Osteoblast (primary cell): ENCODE data around the gene ATRNL1. TPM values are rescaled to one million over a fixed set of nuclear protein-coding genes. Genes with fewer than 3 reads are reported as not detected.

Source experiments
- DNase-seq: peaks from one replicate; pipeline ENCODE4 v3.0.0; 2011; ENCODE audit warnings: low spot score, mixed read lengths; ENCODE audit not compliant: insufficient read length; ENCODE audit errors: missing footprints
- H2AFZ ChIP-seq: 2 replicates; pipeline ENCODE4 v1.6.0; 2011; ENCODE audit warnings: mild to moderate bottlenecking, low read length
- H3K27ac ChIP-seq: 2 replicates; pipeline ENCODE4 v1.5.1; 2011; ENCODE audit warnings: mild to moderate bottlenecking, low read depth, low read length, moderate library complexity
- H3K27me3 ChIP-seq: 2 replicates; pipeline ENCODE4 v1.6.0; 2012; ENCODE audit warnings: mild to moderate bottlenecking, control low read depth, inconsistent platforms, low read length, moderate library complexity; ENCODE audit not compliant: insufficient read depth
- H3K36me3 ChIP-seq: 2 replicates; pipeline ENCODE4 v1.5.1; 2011; ENCODE audit warnings: mild to moderate bottlenecking, low read length, control low read depth, moderate library complexity; ENCODE audit not compliant: insufficient read depth
- H3K4me1 ChIP-seq: 2 replicates; pipeline ENCODE4 v1.5.1; 2011; ENCODE audit warnings: mild to moderate bottlenecking, low read length, control low read depth, moderate library complexity; ENCODE audit not compliant: insufficient read depth
- H3K4me2 ChIP-seq: 2 replicates; pipeline ENCODE4 v1.6.0; 2011; ENCODE audit warnings: mild to moderate bottlenecking, low read length; ENCODE audit not compliant: insufficient read depth
- H3K4me3 ChIP-seq: fragments of 200-600 bp; sonication (generic); 3 replicates; pipeline ENCODE4 v1.5.1; 2012; ENCODE audit warnings: mild to moderate bottlenecking, low read length, inconsistent platforms; ENCODE audit not compliant: insufficient read depth
- H3K79me2 ChIP-seq: 2 replicates; pipeline ENCODE4 v1.6.0; 2012; ENCODE audit warnings: mild to moderate bottlenecking, low read length, control low read depth, inconsistent platforms; ENCODE audit not compliant: insufficient read depth
- H3K9me3 ChIP-seq: 2 replicates; pipeline ENCODE4 v1.5.1; 2011; ENCODE audit warnings: low read depth, low read length, control low read depth
- H4K20me1 ChIP-seq: 2 replicates; pipeline ENCODE4 v1.6.0; 2012; ENCODE audit warnings: mild to moderate bottlenecking, low read length, control low read depth; ENCODE audit not compliant: insufficient read depth
- CTCF ChIP-seq: IDR thresholded peaks from 2 replicates; pipeline ENCODE4 v1.5.1; 2011; ENCODE audit warnings: mild to moderate bottlenecking, low read depth, low read length, moderate library complexity; ENCODE audit errors: extremely low read depth
- total RNA-seq: library from RNA; depleted of rRNA; stranded (reverse); fragments of >200 nt; gene quantifications from 2 replicates; pipeline ENCODE4 v1.2.3, GENCODE V29; 2012

ATRNL1 gene
- total RNA-seq, 1 donor = 1.4 TPM

GRCh38 chr10:115867305-115867704 is 774.1 kb downstream of the ATRNL1 start:
- H3K27ac ChIP-seq = no peak overlapping the region
- no peak overlapping the region for H3K4me2 ChIP-seq

GRCh38 chr10:115871855-115872254 is 778.7 kb downstream of the ATRNL1 start:
- Histone ChIP-seq H3K36me3 (no peaks in the 10 kb centered on the region), H3K4me2 (no peak overlapping the region), H4K20me1 (no peaks in the 10 kb centered on the region), H3K79me2 (no peaks in the 10 kb centered on the region), H2AFZ (no peak overlapping the region), H3K9me3 (no peaks in the 10 kb centered on the region), H3K4me1 (no peaks in the 10 kb centered on the region), H3K27me3 (peaks cover 3% of the 10 kb centered on the region), H3K4me3 (no peak overlapping the region), H3K27ac (no peak overlapping the region)
- TF ChIP-seq CTCF = no peak
- DNase-seq = no peak

More at GRCh38 chr10:115867305-115867704, 774.1 kb downstream of the ATRNL1 start:
- H3K36me3 ChIP-seq = no peaks in the 10 kb centered on the region
- TF ChIP-seq CTCF = no peak
- DNase-seq = no peak
- H4K20me1 ChIP-seq = no peaks in the 10 kb centered on the region
- H3K9me3 ChIP-seq = no peaks in the 10 kb centered on the region
- no peak overlapping the region for H3K4me3 ChIP-seq
- no peaks in the 10 kb centered on the region for H3K79me2 ChIP-seq
- no peaks in the 10 kb centered on the region for H3K4me1 ChIP-seq
- H2AFZ ChIP-seq = no peak overlapping the region
- no peaks in the 10 kb centered on the region for H3K27me3 ChIP-seq

GRCh38 chr10:115875172-115875571 is 782.0 kb downstream of the ATRNL1 start:
- no peak for TF ChIP-seq CTCF
- H3K79me2 ChIP-seq = no peaks in the 10 kb centered on the region
- no peak overlapping the region for H3K4me2 ChIP-seq
- H3K9me3 ChIP-seq = no peaks in the 10 kb centered on the region
- H3K4me3 ChIP-seq = no peak overlapping the region
- H2AFZ ChIP-seq = no peak overlapping the region
- DNase-seq = no peak
- no peaks in the 10 kb centered on the region for H3K4me1 ChIP-seq
- H3K27ac ChIP-seq = no peak overlapping the region
- no peaks in the 10 kb centered on the region for H3K36me3 ChIP-seq
- no peaks in the 10 kb centered on the region for H4K20me1 ChIP-seq
- peaks cover 3% of the 10 kb centered on the region for H3K27me3 ChIP-seq

- no peak for TF ChIP-seq CTCF
- Histone ChIP-seq H3K4me1 (no peaks in the 10 kb centered on the region), H2AFZ (no peak overlapping the region), H3K27ac (no peak overlapping the region), H3K9me3 (no peaks in the 10 kb centered on the region), H3K79me2 (no peaks in the 10 kb centered on the region), H3K27me3 (peaks cover 3% of the 10 kb centered on the region), H3K4me2 (no peak overlapping the region), H4K20me1 (no peaks in the 10 kb centered on the region), H3K4me3 (no peak overlapping the region), H3K36me3 (no peaks in the 10 kb centered on the region)
- no peak for DNase-seq
Observed at GRCh38 chr10:115879372-115880089, 786.4 kb downstream of the ATRNL1 start.
